ENCODE data around the gene DISC1. TPM values are rescaled to one million over a fixed set of nuclear protein-coding genes. Genes with fewer than 3 reads are reported as not detected.

DISC1 gene
- total and polyA plus RNA-seq, 2 experiments from 2014 or later, result 2.1 to 6.5 TPM

GRCh38 chr1:231683439-231684165, 57.0 kb downstream of the DISC1 start:
- no peak for ATAC-seq
- Histone ChIP-seq H3K4me1 (ENCODE audit: insufficient read depth) (0 out of 2 replicates have a peak, but pooled peaks cover 6% of the 10 kb centered on the region), H3K27ac (ENCODE audit: low read depth) (no peak overlapping the region)

More at GRCh38 chr1:231683439-231684165, 57.0 kb downstream of the DISC1 start:
- Mint-ChIP-seq H3K9me3 (peaks cover 35% of the 10 kb centered on the region), H3K4me1 (no peaks in the 10 kb centered on the region; the same call in 2 of the 3 replicates), H3K27ac (no peak overlapping the region), H3K27me3 (ENCODE audit: insufficient read depth, low read depth, poor library complexity) (peaks cover 4% of the 10 kb centered on the region), H3K36me3 (ENCODE audit: low read depth) (peaks cover 26% of the 10 kb centered on the region), H3K4me3 (no peak overlapping the region)
- DNase-seq (ENCODE audit: low spot score), result no peak
- Histone ChIP-seq H3K36me3 (ENCODE audit: insufficient read depth) (0 out of 2 replicates have a peak, but pooled peaks cover 7% of the 10 kb centered on the region), H3K79me2 (replicated peaks; ENCODE audit: insufficient read depth) (no peaks in the 10 kb centered on the region), H2AFZ (no peak overlapping the region), H3K4me3 (no peak overlapping the region), H3K9me2 (ENCODE audit: insufficient read depth) (no peaks in the 10 kb centered on the region), H4K20me1 (replicated peaks; ENCODE audit: insufficient read depth) (no peaks in the 10 kb centered on the region), H3F3A (replicated peaks; ENCODE audit: low read depth) (no peaks in the 10 kb centered on the region), H3K4me2 (no peak overlapping the region), H3K27me3 (ENCODE audit: insufficient read depth) (no peaks in the 10 kb centered on the region)
- TF ChIP-seq STAT1 (IDR thresholded peaks at IDR 0.05; ENCODE audit: unreplicated experiment), result no peak
- TF ChIP-seq REST (IDR thresholded peaks at IDR 0.05; ENCODE audit: unreplicated experiment), result no peak
- TF ChIP-seq ZNF114 (CRISPR knock-in tag; IDR thresholded peaks at IDR 0.05), result no peak
- no peak for TF ChIP-seq NANOG (IDR thresholded peaks at IDR 0.05; ENCODE audit: borderline replicate concordance)
- TF ChIP-seq JUNB (IDR thresholded peaks at IDR 0.05; ENCODE audit: unreplicated experiment), result no peak
- TF ChIP-seq POLR2AphosphoS5 (IDR thresholded peaks at IDR 0.05; ENCODE audit: low read depth), result no peak
- TF ChIP-seq EZH2phosphoT487 (IDR thresholded peaks at IDR 0.05; ENCODE audit: unreplicated experiment), result no peak
- TF ChIP-seq CTCF (conservative IDR thresholded peaks at IDR 0.05; ENCODE audit: low read depth in 2 of 2), result no peak
- TF ChIP-seq ZNF331 (CRISPR knock-in tag; IDR thresholded peaks at IDR 0.05; ENCODE audit: low read depth), result no peak
